Measurements from ENCODE around the gene ASPN. TPM values are rescaled to one million over a fixed set of nuclear protein-coding genes. Genes with fewer than 3 reads are reported as not detected.

Gene ASPN
- total and polyA plus RNA-seq, 8 donors, result 0.51 to 16.5 (median 1.8) TPM

DNA sequence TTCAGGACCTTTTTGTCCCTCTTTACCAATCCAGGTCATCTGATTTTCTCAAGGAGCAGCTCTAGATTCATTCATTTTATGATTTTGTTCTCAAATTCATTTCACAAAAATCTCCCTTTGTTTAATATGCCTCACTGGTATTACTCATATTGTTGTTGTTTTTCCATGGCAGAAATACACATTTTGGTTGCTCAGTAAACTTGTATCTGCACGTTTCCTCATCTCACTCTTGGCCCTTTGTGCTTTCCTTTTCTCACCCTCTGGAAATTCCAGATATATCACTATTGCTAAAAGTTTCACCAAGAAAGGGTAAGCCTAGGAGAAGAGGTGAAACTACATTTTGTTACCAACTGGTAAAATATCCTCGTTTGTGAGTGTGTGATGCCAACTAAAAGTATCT lies 14.8 kb downstream of the ASPN start:
- H3K4me1 ChIP-seq, result no peaks in the 10 kb centered on the region
- DNase-seq (no peak), FAIRE-seq (no peak), ATAC-seq (no peak)
- no peaks in the 10 kb centered on the region for H3K27me3 ChIP-seq
- H3K9me3 ChIP-seq, result no peaks in the 10 kb centered on the region
- intact Hi-C loops (cut with DNase I), result no loop called here
- no peaks in the 10 kb centered on the region for H3K36me3 ChIP-seq
- WGBS, 2 donors, result 78 to 92% methylated on average over 2 of the region's 2 CpGs
- TF ChIP-seq, protein P1, sequence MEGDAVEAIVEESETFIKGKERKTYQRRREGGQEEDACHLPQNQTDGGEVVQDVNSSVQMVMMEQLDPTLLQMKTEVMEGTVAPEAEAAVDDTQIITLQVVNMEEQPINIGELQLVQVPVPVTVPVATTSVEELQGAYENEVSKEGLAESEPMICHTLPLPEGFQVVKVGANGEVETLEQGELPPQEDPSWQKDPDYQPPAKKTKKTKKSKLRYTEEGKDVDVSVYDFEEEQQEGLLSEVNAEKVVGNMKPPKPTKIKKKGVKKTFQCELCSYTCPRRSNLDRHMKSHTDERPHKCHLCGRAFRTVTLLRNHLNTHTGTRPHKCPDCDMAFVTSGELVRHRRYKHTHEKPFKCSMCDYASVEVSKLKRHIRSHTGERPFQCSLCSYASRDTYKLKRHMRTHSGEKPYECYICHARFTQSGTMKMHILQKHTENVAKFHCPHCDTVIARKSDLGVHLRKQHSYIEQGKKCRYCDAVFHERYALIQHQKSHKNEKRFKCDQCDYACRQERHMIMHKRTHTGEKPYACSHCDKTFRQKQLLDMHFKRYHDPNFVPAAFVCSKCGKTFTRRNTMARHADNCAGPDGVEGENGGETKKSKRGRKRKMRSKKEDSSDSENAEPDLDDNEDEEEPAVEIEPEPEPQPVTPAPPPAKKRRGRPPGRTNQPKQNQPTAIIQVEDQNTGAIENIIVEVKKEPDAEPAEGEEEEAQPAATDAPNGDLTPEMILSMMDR (IDR thresholded peaks at IDR 0.05), result no peak
- H3K27ac ChIP-seq, result no peak overlapping the region
- no peak overlapping the region for H3K4me3 ChIP-seq

DNA sequence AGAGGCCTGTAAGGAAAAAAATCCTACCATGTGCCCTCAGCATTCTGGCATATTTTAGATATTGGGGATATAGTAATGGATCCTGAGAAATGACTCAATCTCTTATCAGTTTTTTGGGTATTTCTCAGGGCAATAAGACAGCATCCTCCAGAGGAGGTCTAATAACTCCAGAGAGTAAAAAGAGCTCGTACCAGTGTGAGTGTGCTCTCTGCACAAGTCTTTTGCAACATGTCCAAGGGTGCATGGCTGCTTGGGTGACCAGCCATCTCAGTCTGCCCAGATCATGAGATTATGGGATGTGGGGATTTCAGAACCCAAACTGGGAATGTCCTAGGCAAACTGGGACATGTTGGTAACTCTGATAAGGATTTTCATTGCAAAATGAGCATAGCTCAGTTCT lies 15.3 kb downstream of the ASPN start:
- intact Hi-C loops (cut with DNase I), result no loop called here
- 91 to 100% methylated on average over 1 of the region's 1 CpG for WGBS, 2 donors
- FAIRE-seq, result no peak
- Histone ChIP-seq H3K9me3 (no peaks in the 10 kb centered on the region), H3K36me3 (no peaks in the 10 kb centered on the region), H3K4me1 (no peaks in the 10 kb centered on the region), H3K4me3 (no peak overlapping the region), H3K27me3 (no peaks in the 10 kb centered on the region), H3K27ac (no peak overlapping the region)
- DNase-seq, result no peak
- TF ChIP-seq, protein P1 (IDR thresholded peaks at IDR 0.05), result no peak
- ATAC-seq, result no peak

- no peak overlapping the region for H3K27ac ChIP-seq
- H3K4me3 ChIP-seq, result no peak overlapping the region
- no peaks in the 10 kb centered on the region for H3K9me3 ChIP-seq
- intact Hi-C loops (cut with DNase I), result no loop called here
- H3K36me3 ChIP-seq, result no peaks in the 10 kb centered on the region
- no peaks in the 10 kb centered on the region for H3K27me3 ChIP-seq
- no peak for FAIRE-seq
- H3K4me1 ChIP-seq, result no peaks in the 10 kb centered on the region
- ATAC-seq, result peak in 1 of 4 donors; percentile 48
- TF ChIP-seq, protein P1 (IDR thresholded peaks at IDR 0.05), result no peak
- WGBS, 2 donors, result 53 to 54% methylated on average over 3 of the region's 3 CpGs
- DNase-seq, result no peak
Measured at GRCh38 chr9:92463984-92464383, 18.3 kb downstream of the ASPN start.

DNA sequence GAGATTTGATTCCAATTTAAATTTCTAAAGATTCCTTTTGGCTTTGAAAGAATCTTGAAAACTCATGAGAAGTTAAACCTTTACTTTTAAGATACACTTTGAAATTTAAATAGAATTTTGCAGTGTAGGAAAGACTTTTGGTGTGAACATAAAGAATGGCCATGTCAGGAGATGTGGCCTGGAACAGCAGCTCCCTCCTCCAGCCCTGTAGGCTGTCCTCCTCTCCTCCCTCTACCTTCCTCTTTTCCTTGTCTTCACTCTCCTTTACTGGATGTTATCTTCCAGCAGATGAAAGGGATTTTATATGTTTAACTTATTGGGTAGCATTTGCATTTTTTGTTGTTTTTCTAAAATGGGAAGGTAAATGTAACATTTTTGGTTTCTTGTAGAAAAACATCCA lies 18.9 kb downstream of the ASPN start:
- DNase-seq (no peak), ATAC-seq (no peak), FAIRE-seq (no peak)
- Histone ChIP-seq H3K27me3 (no peaks in the 10 kb centered on the region), H3K4me3 (no peak overlapping the region), H3K27ac (no peak overlapping the region), H3K9me3 (no peaks in the 10 kb centered on the region), H3K4me1 (no peaks in the 10 kb centered on the region), H3K36me3 (no peaks in the 10 kb centered on the region)
- TF ChIP-seq, protein P1 (IDR thresholded peaks at IDR 0.05), result no peak
- intact Hi-C loops (cut with DNase I), result no loop called here

- 92 to 96% methylated on average over 4 of the region's 4 CpGs for WGBS, 2 donors
- no peaks in the 10 kb centered on the region for H3K36me3 ChIP-seq
- H3K27me3 ChIP-seq, result no peaks in the 10 kb centered on the region
- intact Hi-C loops (cut with DNase I), result no loop called here
- TF ChIP-seq, protein P1 (IDR thresholded peaks at IDR 0.05), result no peak
- FAIRE-seq (no peak), DNase-seq (no peak), ATAC-seq (no peak)
- H3K27ac ChIP-seq, result no peak overlapping the region
- H3K4me3 ChIP-seq, result no peak overlapping the region
- no peaks in the 10 kb centered on the region for H3K4me1 ChIP-seq
- H3K9me3 ChIP-seq, result no peaks in the 10 kb centered on the region
Measured at GRCh38 chr9:92457576-92457975, 24.7 kb downstream of the ASPN start.
